ENCODE measurements around the gene COL27A1. TPM values are rescaled to one million over a fixed set of nuclear protein-coding genes. Genes with fewer than 3 reads are reported as not detected.

The COL27A1 gene
- total and polyA plus RNA-seq, 9 of the 15 experiments (the other 6 are each of a cell fraction or from before 2014, with no cell fraction given) = 0.07 TPM; not detected in 8

- peak; percentile 72 for TF ChIP-seq DEAF1 (CRISPR knock-in tag; IDR thresholded peaks at IDR 0.05)
- no peak for TF ChIP-seq ZNF217 (CRISPR knock-in tag; IDR thresholded peaks at IDR 0.05)
- peak; percentile 85 to 87 for TF ChIP-seq RAD21 (CRISPR knock-in tag; conservative IDR thresholded peaks at IDR 0.05 in 1 of 2, IDR thresholded peaks at IDR 0.05 in 1 of 2)
Observed at GRCh38 chr9:114291064-114291474, 135.7 kb downstream of the COL27A1 start (continued).

- CTCF ChIA-PET (ENCODE audit: low intra/inter-chr PET ratio) = interaction anchor here (1.4 kb wide), 1 partner anchor 137 kb away, joined by 10 read pairs; the partner anchor contains the start of gene COL27A1
- no peak for TF ChIP-seq E2F4 (CRISPR knock-in tag; IDR thresholded peaks at IDR 0.05; ENCODE audit: low read depth)
- TF ChIP-seq JUN (IDR thresholded peaks at IDR 0.05; ENCODE audit: borderline replicate concordance, low read depth, low read length) = no peak
- no peak for TF ChIP-seq JUN (CRISPR knock-in tag; IDR thresholded peaks at IDR 0.05; ENCODE audit: borderline replicate concordance)
- TF ChIP-seq MITF (IDR thresholded peaks at IDR 0.05) = no peak
Observed at GRCh38 chr9:114291886-114292590, 136.7 kb downstream of the COL27A1 start.

More at GRCh38 chr9:114291886-114292590, 136.7 kb downstream of the COL27A1 start:
- in situ Hi-C loops (cut with MboI) (no loop called here), intact Hi-C loops (cut with micrococcal nuclease) (loop anchor here (1.0 to 5.0 kb wide), 4 partner anchors 137 to 555 kb away; partner anchors contain the start of gene COL27A1)
- H3K4me2 ChIP-seq (ENCODE audit: insufficient read depth, low read length) = no peak overlapping the region
- H2AFZ ChIP-seq (ENCODE audit: low read depth, low read length) = no peak overlapping the region
- H4K20me1 ChIP-seq (replicated peaks; ENCODE audit: control insufficient read depth, insufficient read depth, low read length) = peaks cover 6% of the 10 kb centered on the region; the same call in 1 of the 2 replicates
- DNase-seq (ENCODE audit: extremely low read depth in 1 of 4, low spot score in 3 of 4) (no peak), ATAC-seq (no peak), FAIRE-seq (no peak)
- no peak overlapping the region for H3K27ac ChIP-seq (ENCODE audit: extremely low read depth, low read depth, low read length)
- H3K4me1 ChIP-seq (replicated peaks in 1 of 2; ENCODE audit: control insufficient read depth in 2 of 2, insufficient read depth in 2 of 2, low read length in 2 of 2) = no peaks in the 10 kb centered on the region; a peak in 1 of 5 replicates
- 0% methylated on average over 11 of the region's 11 CpGs for WGBS (ENCODE audit: insufficient coverage, low coverage, missing lambda C conversion rate)
- H3K9me3 ChIP-seq (replicated peaks; ENCODE audit: control insufficient read depth, insufficient read depth, low read depth, low read length) = 0 out of 2 replicates have a peak, but pooled peaks cover 2% of the 10 kb centered on the region
- no peaks in the 10 kb centered on the region for H3K9me1 ChIP-seq (ENCODE audit: control insufficient read depth, insufficient read depth, low read length)
- H3K27me3 ChIP-seq (ENCODE audit: control insufficient read depth in 2 of 2, insufficient read depth in 2 of 2, low read length in 2 of 2) = peaks cover 0 to 21% of the 10 kb centered on the region in 2 experiments; a peak in 2 of 5 replicates
- POLR2A ChIA-PET = no interaction called here
- H3K79me2 ChIP-seq (ENCODE audit: control insufficient read depth, insufficient read depth, low read length) = no peaks in the 10 kb centered on the region
- no peak overlapping the region for H3K4me3 ChIP-seq
- no peak overlapping the region for H3K9ac ChIP-seq (ENCODE audit: insufficient read depth in 1 of 2, low read depth in 2 of 2, low read length in 2 of 2)
- BruUV-seq (replicated peaks) = no TSS peak
- no peaks in the 10 kb centered on the region for H3K36me3 ChIP-seq (ENCODE audit: control insufficient read depth, insufficient read depth, low read length)

All from K562 (cell line).